ENCODE results near the gene SYT13.

The SYT13 gene

GRCh38 chr11:45215098-45215865 lies 70.9 kb downstream of the SYT13 start:
- DNase-seq: no peak

GRCh38 chr11:45213717-45214116 lies 72.4 kb downstream of the SYT13 start:
- no peak for DNase-seq

GRCh38 chr11:45213316-45213665 lies 72.8 kb downstream of the SYT13 start:
- no peak for DNase-seq

- no peak for DNase-seq
These were observed 73.4 kb downstream of the SYT13 start for GRCh38 chr11:45212566-45213315.

GRCh38 chr11:45211732-45212131 lies 74.4 kb downstream of the SYT13 start:
- no peak for DNase-seq

GRCh38 chr11:45210846-45211245 lies 75.3 kb downstream of the SYT13 start:
- DNase-seq: no peak

- DNase-seq: no peak
These were observed 76.0 kb downstream of the SYT13 start for GRCh38 chr11:45209891-45210699.

- no peak for DNase-seq
These were observed 76.9 kb downstream of the SYT13 start for GRCh38 chr11:45209000-45209879.

- no peak for DNase-seq
These were observed 78.0 kb downstream of the SYT13 start for GRCh38 chr11:45208135-45208534.

GRCh38 chr11:45205978-45206377 lies 80.2 kb downstream of the SYT13 start:
- no peak for DNase-seq

GRCh38 chr11:45204761-45205160 lies 81.4 kb downstream of the SYT13 start:
- no peak for DNase-seq

- no peak for DNase-seq
These were observed 92.4 kb downstream of the SYT13 start for GRCh38 chr11:45193695-45194094.

Measured in activated naive CD4-positive, alpha-beta T cell (primary cell).